ENCODE measurements around the gene DAZAP1.

DAZAP1 gene

GRCh38 chr19:1482361-1483130, 75.2 kb downstream of the DAZAP1 start:
- Histone ChIP-seq H3K9me2 (replicated peaks; ENCODE audit: low read depth, low read length) (no peaks in the 10 kb centered on the region), H4K20me1 (ENCODE audit: insufficient read depth, low read length, poor library complexity, severe bottlenecking) (peaks cover 5% of the 10 kb centered on the region), H3K27me3 (ENCODE audit: insufficient read depth, low read length, poor library complexity, severe bottlenecking) (no peaks in the 10 kb centered on the region), H3K4me2 (ENCODE audit: low read depth, low read length, poor library complexity, severe bottlenecking) (no peak overlapping the region), H2AFZ (ENCODE audit: low read length) (no peak overlapping the region), H3F3A (ENCODE audit: low read depth) (no peaks in the 10 kb centered on the region), H3K9me3 (ENCODE audit: insufficient read depth, low read depth, low read length) (no peaks in the 10 kb centered on the region), H3K4me3 (ENCODE audit: low read length, poor library complexity, severe bottlenecking) (no peak overlapping the region), H3K4me1 (ENCODE audit: insufficient read depth, low read length, poor library complexity, severe bottlenecking) (peaks cover 7% of the 10 kb centered on the region), H3K9ac (ENCODE audit: low read depth, low read length, poor library complexity, severe bottlenecking) (no peak overlapping the region), H3K36me3 (ENCODE audit: insufficient read depth, low read length) (no peaks in the 10 kb centered on the region), H3K79me2 (ENCODE audit: insufficient read depth, low read length) (peaks cover 14% of the 10 kb centered on the region)
- no peak for TF ChIP-seq EZH2phosphoT487 (IDR thresholded peaks at IDR 0.05; ENCODE audit: borderline replicate concordance)
- no peak for TF ChIP-seq CTCF (conservative IDR thresholded peaks at IDR 0.05; ENCODE audit: low read length)

- TF ChIP-seq EZH2phosphoT487 (IDR thresholded peaks at IDR 0.05; ENCODE audit: borderline replicate concordance), result no peak
- TF ChIP-seq CTCF (conservative IDR thresholded peaks at IDR 0.05; ENCODE audit: low read length), result no peak
- no peak overlapping the region for H2AFZ ChIP-seq (ENCODE audit: low read length)
- H3K36me3 ChIP-seq (ENCODE audit: insufficient read depth, low read length), result no peaks in the 10 kb centered on the region
- no peak overlapping the region for H3K4me2 ChIP-seq (ENCODE audit: low read depth, low read length, poor library complexity, severe bottlenecking)
- H3K9me3 ChIP-seq (ENCODE audit: insufficient read depth, low read depth, low read length), result no peaks in the 10 kb centered on the region
- H3K4me1 ChIP-seq (ENCODE audit: insufficient read depth, low read length, poor library complexity, severe bottlenecking), result peaks cover 4% of the 10 kb centered on the region
- H3K79me2 ChIP-seq (ENCODE audit: insufficient read depth, low read length), result peaks cover 6% of the 10 kb centered on the region
- H4K20me1 ChIP-seq (ENCODE audit: insufficient read depth, low read length, poor library complexity, severe bottlenecking), result peaks cover 5% of the 10 kb centered on the region
- no peaks in the 10 kb centered on the region for H3F3A ChIP-seq (ENCODE audit: low read depth)
- no peaks in the 10 kb centered on the region for H3K27me3 ChIP-seq (ENCODE audit: insufficient read depth, low read length, poor library complexity, severe bottlenecking)
- H3K9ac ChIP-seq (ENCODE audit: low read depth, low read length, poor library complexity, severe bottlenecking), result no peak overlapping the region
- H3K9me2 ChIP-seq (replicated peaks; ENCODE audit: low read depth, low read length), result no peaks in the 10 kb centered on the region
- H3K4me3 ChIP-seq (ENCODE audit: low read length, poor library complexity, severe bottlenecking), result no peak overlapping the region
Measured at GRCh38 chr19:1483131-1483978, 76.0 kb downstream of the DAZAP1 start.

GRCh38 chr19:1483979-1484428, 76.6 kb downstream of the DAZAP1 start:
- no peaks in the 10 kb centered on the region for H3F3A ChIP-seq (ENCODE audit: low read depth)
- H3K27me3 ChIP-seq (ENCODE audit: insufficient read depth, low read length, poor library complexity, severe bottlenecking), result no peaks in the 10 kb centered on the region
- no peak overlapping the region for H2AFZ ChIP-seq (ENCODE audit: low read length)
- H3K9me2 ChIP-seq (replicated peaks; ENCODE audit: low read depth, low read length), result no peaks in the 10 kb centered on the region
- H3K9me3 ChIP-seq (ENCODE audit: insufficient read depth, low read depth, low read length), result no peaks in the 10 kb centered on the region
- no peak overlapping the region for H3K4me2 ChIP-seq (ENCODE audit: low read depth, low read length, poor library complexity, severe bottlenecking)
- H3K4me3 ChIP-seq (ENCODE audit: low read length, poor library complexity, severe bottlenecking), result no peak overlapping the region
- TF ChIP-seq CTCF (conservative IDR thresholded peaks at IDR 0.05; ENCODE audit: low read length), result no peak
- no peak for TF ChIP-seq EZH2phosphoT487 (IDR thresholded peaks at IDR 0.05; ENCODE audit: borderline replicate concordance)
- peaks cover 4% of the 10 kb centered on the region for H3K4me1 ChIP-seq (ENCODE audit: insufficient read depth, low read length, poor library complexity, severe bottlenecking)
- H3K79me2 ChIP-seq (ENCODE audit: insufficient read depth, low read length), result no peaks in the 10 kb centered on the region
- H3K9ac ChIP-seq (ENCODE audit: low read depth, low read length, poor library complexity, severe bottlenecking), result no peak overlapping the region
- H4K20me1 ChIP-seq (ENCODE audit: insufficient read depth, low read length, poor library complexity, severe bottlenecking), result no peaks in the 10 kb centered on the region
- H3K36me3 ChIP-seq (ENCODE audit: insufficient read depth, low read length), result no peaks in the 10 kb centered on the region

Data from Loucy (cell line).